ENCODE measurements around the gene SLC39A2.

The SLC39A2 gene

GRCh38 chr14:20989787-20990600 is 9.1 kb upstream of the SLC39A2 start, which contains the start of gene METTL17 (continued):
- TF ChIP-seq ZNF132 (tag by site-specific recombination; IDR thresholded peaks at IDR 0.05; ENCODE audit: borderline replicate concordance), result no peak
- TF ChIP-seq GLIS2 (tag by site-specific recombination; IDR thresholded peaks at IDR 0.05), result no peak
- no peak for TF ChIP-seq ZNF366 (tag by site-specific recombination; conservative IDR thresholded peaks at IDR 0.05)
- no peak for TF ChIP-seq ZNF670 (tag by site-specific recombination; IDR thresholded peaks at IDR 0.05; ENCODE audit: low read depth)
- TF ChIP-seq PRDM10 (tag by site-specific recombination; IDR thresholded peaks at IDR 0.05), result 0 out of 2 replicates have a peak, but pooled peaks have one; percentile 25
- no peak for TF ChIP-seq ZNF37A (tag by site-specific recombination; IDR thresholded peaks at IDR 0.05)
- TF ChIP-seq YY2 (tag by site-specific recombination; IDR thresholded peaks at IDR 0.05), result peak; percentile 92
- no peak for TF ChIP-seq ZSCAN4 (tag by site-specific recombination; IDR thresholded peaks at IDR 0.05)
- no peak for TF ChIP-seq ZNF280C (tag by site-specific recombination; IDR thresholded peaks at IDR 0.05)
- peak; percentile 85 for TF ChIP-seq CTCF (tag by site-specific recombination; IDR thresholded peaks at IDR 0.05)
- TF ChIP-seq INSM2 (tag by site-specific recombination; IDR thresholded peaks at IDR 0.05), result no peak
- peak; percentile 11; the same call in 1 of the 2 replicates for TF ChIP-seq ZNF558 (tag by site-specific recombination; IDR thresholded peaks at IDR 0.05)
- no peak for TF ChIP-seq ZNF239 (tag by site-specific recombination; IDR thresholded peaks at IDR 0.05)
- TF ChIP-seq ZNF768 (tag by site-specific recombination; IDR thresholded peaks at IDR 0.05), result no peak
- peak; percentile 46; the same call in 1 of the 2 replicates for TF ChIP-seq ZBTB7A (tag by site-specific recombination; IDR thresholded peaks at IDR 0.05; ENCODE audit: low read depth)
- TF ChIP-seq AEBP2 (tag by site-specific recombination; IDR thresholded peaks at IDR 0.05; ENCODE audit: borderline replicate concordance), result no peak
- no peak for TF ChIP-seq EGR2 (tag by site-specific recombination; IDR thresholded peaks at IDR 0.05; ENCODE audit: low read depth)
- peak; percentile 72 for TF ChIP-seq ZNF629 (tag by site-specific recombination; IDR thresholded peaks at IDR 0.05)
- TF ChIP-seq ZIC2 (tag by site-specific recombination; IDR thresholded peaks at IDR 0.05), result no peak
- no peak; the same call in 1 of the 2 replicates for TF ChIP-seq KLF9 (tag by site-specific recombination; IDR thresholded peaks at IDR 0.05; ENCODE audit: low read depth)
- TF ChIP-seq SCRT2 (tag by site-specific recombination; IDR thresholded peaks at IDR 0.05), result no peak
- peak; percentile 26; the same call in 1 of the 2 replicates for TF ChIP-seq WT1 (tag by site-specific recombination; IDR thresholded peaks at IDR 0.05)
- TF ChIP-seq ZNF324 (tag by site-specific recombination; IDR thresholded peaks at IDR 0.05), result no peak
- no peak for TF ChIP-seq ZNF121 (tag by site-specific recombination; IDR thresholded peaks at IDR 0.05)
- TF ChIP-seq ZNF335 (tag by site-specific recombination; conservative IDR thresholded peaks at IDR 0.05), result peak; percentile 83
- peak; percentile 68; the same call in 1 of the 2 replicates for TF ChIP-seq KLF8 (tag by site-specific recombination; IDR thresholded peaks at IDR 0.05)
